Measurements from ENCODE around the gene DESI1.

GRCh38 chr22:41578114-41578513 is 42.7 kb downstream of the DESI1 start:
- TF ChIP-seq POLR2A (IDR thresholded peaks at IDR 0.05) (no peak), CTCF (IDR thresholded peaks at IDR 0.05) (no peak), EP300 (IDR thresholded peaks at IDR 0.05) (no peak), POLR2AphosphoS5 (IDR thresholded peaks at IDR 0.05) (no peak)
